Upper lobe of left lung (tissue), 4 donors: ENCODE measurements around the gene CHRNA4.

Experiments used
- CTCF ChIP-seq, 6 experiments: fragments of 450-650 bp in 4 of 6; fragments of 200-600 bp in 2 of 6; sonication (generic) in 2 of 6; IDR thresholded peaks; one replicate each; pipeline ENCODE4 v1.5.1; 2016 to 2019; ENCODE audit warnings: antibody characterized with exemption in 6 of 6
- POLR2A ChIP-seq, 4 donors: fragments of 450-650 bp; IDR thresholded peaks; one replicate each; pipeline ENCODE4 v1.5.1; 2016 to 2017; ENCODE audit warnings: antibody characterized with exemption in 4 of 4, mild to moderate bottlenecking in 2 of 4
- POLR2AphosphoS5 ChIP-seq, 2 donors: sonication (generic); formaldehyde crosslinking; IDR thresholded peaks; one replicate each; pipeline ENCODE4 v1.5.1; 2017; ENCODE audit warnings: antibody characterized with exemption in 2 of 2

GRCh38 chr20:63399596-63400375 lies 38.6 kb upstream of the CHRNA4 start:
- TF ChIP-seq CTCF (IDR thresholded peaks at IDR 0.05) (no peak), POLR2A (IDR thresholded peaks at IDR 0.05) (no peak), POLR2AphosphoS5 (IDR thresholded peaks at IDR 0.05) (no peak)
